Breast epithelium (tissue), 3 donors: Measurements from ENCODE around the gene ZIC5.

Experiments used
- CTCF ChIP-seq, 3 donors: fragments of 450-650 bp; IDR thresholded peaks; one replicate each; pipeline ENCODE4 v1.5.1; 2016 to 2017; ENCODE audit warnings: antibody characterized with exemption in 3 of 3, mild to moderate bottlenecking in 3 of 3, moderate library complexity in 3 of 3
- POLR2A ChIP-seq: fragments of 450-650 bp; IDR thresholded peaks from one replicate; pipeline ENCODE4 v1.6.1; 2016; ENCODE audit warnings: antibody characterized with exemption, mild to moderate bottlenecking, moderate library complexity

DNA sequence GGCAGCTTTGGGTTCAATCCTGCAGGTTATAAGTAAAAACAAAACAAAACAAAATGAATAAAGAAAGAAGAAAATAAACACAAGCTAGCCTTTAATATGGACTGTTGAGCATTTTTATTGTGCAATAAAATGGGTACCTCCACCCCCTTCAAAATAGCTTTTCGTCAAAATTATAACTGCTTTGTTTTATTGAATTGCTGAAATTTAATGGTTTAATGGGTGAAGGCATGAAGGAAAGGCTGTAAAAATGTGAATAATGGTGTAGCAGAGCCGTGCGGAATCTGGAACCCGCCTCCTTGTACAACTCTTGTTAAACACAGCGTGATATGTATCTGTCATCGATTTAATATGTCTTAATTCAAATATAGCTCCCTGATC lies 2.2 kb upstream of the ZIC5 start:
- TF ChIP-seq CTCF (IDR thresholded peaks at IDR 0.05) (no peak), POLR2A (no peak)
